ENCODE data around the gene GNG7. TPM values are rescaled to one million over a fixed set of nuclear protein-coding genes. Genes with fewer than 3 reads are reported as not detected.
"Not testable (repeated sequence)": the region's sequence is repeated elsewhere in the genome, so short reads cannot be mapped to it uniquely, and the experiment has no call there.

GNG7 gene
- total RNA-seq, 4 donors from 2014 or later, result 0.57 to 3.8 (median 1.6) TPM

GRCh38 chr19:2648528-2648937, 54.0 kb downstream of the GNG7 start:
- Histone ChIP-seq H3K27ac (no peak overlapping the region), H3K4me1 (peaks cover 0 to 14% (median 5%) of the 10 kb centered on the region in 3 donors), H3K27me3 (no peaks in the 10 kb centered on the region), H3K4me3 (no peak overlapping the region), H3K9me3 (peaks cover 0 to 5% (median 0%) of the 10 kb centered on the region in 3 donors), H3K36me3 (no peaks in the 10 kb centered on the region)
- no peak for DNase-seq
- TF ChIP-seq, protein P1, sequence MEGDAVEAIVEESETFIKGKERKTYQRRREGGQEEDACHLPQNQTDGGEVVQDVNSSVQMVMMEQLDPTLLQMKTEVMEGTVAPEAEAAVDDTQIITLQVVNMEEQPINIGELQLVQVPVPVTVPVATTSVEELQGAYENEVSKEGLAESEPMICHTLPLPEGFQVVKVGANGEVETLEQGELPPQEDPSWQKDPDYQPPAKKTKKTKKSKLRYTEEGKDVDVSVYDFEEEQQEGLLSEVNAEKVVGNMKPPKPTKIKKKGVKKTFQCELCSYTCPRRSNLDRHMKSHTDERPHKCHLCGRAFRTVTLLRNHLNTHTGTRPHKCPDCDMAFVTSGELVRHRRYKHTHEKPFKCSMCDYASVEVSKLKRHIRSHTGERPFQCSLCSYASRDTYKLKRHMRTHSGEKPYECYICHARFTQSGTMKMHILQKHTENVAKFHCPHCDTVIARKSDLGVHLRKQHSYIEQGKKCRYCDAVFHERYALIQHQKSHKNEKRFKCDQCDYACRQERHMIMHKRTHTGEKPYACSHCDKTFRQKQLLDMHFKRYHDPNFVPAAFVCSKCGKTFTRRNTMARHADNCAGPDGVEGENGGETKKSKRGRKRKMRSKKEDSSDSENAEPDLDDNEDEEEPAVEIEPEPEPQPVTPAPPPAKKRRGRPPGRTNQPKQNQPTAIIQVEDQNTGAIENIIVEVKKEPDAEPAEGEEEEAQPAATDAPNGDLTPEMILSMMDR (IDR thresholded peaks at IDR 0.05), result peak; percentile 67 to 97 (median 94)
- no peak for TF ChIP-seq POLR2A (IDR thresholded peaks at IDR 0.05)
- intact Hi-C loops (cut with DNase I), result no loop called here
- WGBS, 2 donors, result 27 to 43% methylated on average over 4 of the region's 4 CpGs

DNA sequence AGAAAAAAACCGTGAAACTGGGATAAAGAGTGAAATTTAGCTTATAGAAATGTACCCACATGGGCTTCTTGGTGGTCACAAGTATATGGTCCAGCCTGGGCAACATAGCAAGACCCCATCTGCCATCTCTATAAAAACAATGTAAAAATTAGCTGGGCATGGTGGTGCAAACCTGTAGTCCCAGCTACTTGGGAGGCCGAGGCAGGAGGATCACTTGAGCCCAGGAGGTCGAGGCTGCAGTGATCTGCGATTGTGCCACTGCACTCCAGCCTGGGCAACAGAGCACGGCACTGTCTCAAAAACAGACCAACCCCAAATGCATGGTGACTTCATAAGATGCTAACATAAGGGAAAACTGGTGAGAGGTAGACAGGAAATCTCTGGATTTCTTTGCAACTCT, 54.4 kb downstream of the GNG7 start:
- H3K36me3 ChIP-seq, result no peaks in the 10 kb centered on the region
- no peak for TF ChIP-seq POLR2A (IDR thresholded peaks at IDR 0.05)
- TF ChIP-seq, protein P1 (IDR thresholded peaks at IDR 0.05), result no peak
- H3K27me3 ChIP-seq, result no peaks in the 10 kb centered on the region
- peaks cover 0 to 9% (median under 1%) of the 10 kb centered on the region in 3 donors for H3K4me1 ChIP-seq
- H3K4me3 ChIP-seq, result no peak overlapping the region
- WGBS, 2 donors, result 39 to 52% methylated on average over 5 of the region's 5 CpGs
- no peak for DNase-seq
- H3K27ac ChIP-seq, result no peak overlapping the region
- intact Hi-C loops (cut with DNase I), result no loop called here
- peaks cover 0 to 5% (median 0%) of the 10 kb centered on the region in 3 donors for H3K9me3 ChIP-seq

GRCh38 chr19:2646866-2647535, 55.5 kb downstream of the GNG7 start:
- intact Hi-C loops (cut with DNase I), result no loop called here
- Histone ChIP-seq H3K4me1 (peaks cover 0 to 8% (median 0%) of the 10 kb centered on the region in 3 donors), H3K27ac (no peak overlapping the region)

GRCh38 chr19:2645826-2646225, 56.7 kb downstream of the GNG7 start:
- H3K27ac ChIP-seq, result no peak overlapping the region
- H3K4me3 ChIP-seq, result no peak overlapping the region
- TF ChIP-seq, protein P1 (IDR thresholded peaks at IDR 0.05), result no peak
- no peak for TF ChIP-seq POLR2A (IDR thresholded peaks at IDR 0.05)
- no peak for DNase-seq
- H3K9me3 ChIP-seq, result peaks cover 0 to 5% (median 0%) of the 10 kb centered on the region in 3 donors
- WGBS, 2 donors, result 86 to 92% methylated on average over 3 to 10 of the region's 16 CpGs
- H3K27me3 ChIP-seq, result no peaks in the 10 kb centered on the region
- H3K4me1 ChIP-seq, result peaks cover 0 to 6% (median 0%) of the 10 kb centered on the region in 3 donors
- no peaks in the 10 kb centered on the region for H3K36me3 ChIP-seq
- intact Hi-C loops (cut with DNase I), result no loop called here

More at GRCh38 chr19:2646866-2647535, 55.5 kb downstream of the GNG7 start:
- no peak for TF ChIP-seq POLR2A (IDR thresholded peaks at IDR 0.05)
- TF ChIP-seq, protein P1 (IDR thresholded peaks at IDR 0.05), result no peak
- no peak for DNase-seq
- H3K36me3 ChIP-seq, result no peaks in the 10 kb centered on the region
- peaks cover 0 to 5% (median 0%) of the 10 kb centered on the region in 3 donors for H3K9me3 ChIP-seq
- H3K4me3 ChIP-seq, result no peak overlapping the region
- 84 to 85% methylated on average over 3 to 6 of the region's 20 CpGs for WGBS, 2 donors
- H3K27me3 ChIP-seq, result no peaks in the 10 kb centered on the region

- 85 to 100% methylated on average over 4 to 19 of the region's 38 CpGs for WGBS, 2 donors
- H3K4me1 ChIP-seq; intact Hi-C loops (cut with DNase I): not testable (repeated sequence)
These were observed 59.3 kb downstream of the GNG7 start for GRCh38 chr19:2643123-2643737.

More at GRCh38 chr19:2643123-2643737, 59.3 kb downstream of the GNG7 start:
- not testable (repeated sequence) for H3K27ac ChIP-seq, H3K4me3 ChIP-seq, DNase-seq, H3K27me3 ChIP-seq, H3K9me3 ChIP-seq, H3K36me3 ChIP-seq
